HEK293 (cell line): ENCODE measurements around the gene PIN4.
"Not testable (repeated sequence)": the region's sequence is repeated elsewhere in the genome, so short reads cannot be mapped to it uniquely, and the experiment has no call there.

ENCODE experiments used
- CTCF ChIA-PET: fragments of 350-600 bp; formaldehyde crosslinking; extraction: SDS; loops from one replicate; lab custom pipeline; 2021; ENCODE audit warnings: antibody characterized with exemption; lab: Yijun Ruan, JAX
- POLR2A ChIA-PET: fragments of 300-600 bp; formaldehyde crosslinking; extraction: SDS; loops from one replicate; lab custom pipeline; 2020; ENCODE audit warnings: antibody characterized with exemption, inconsistent platforms; lab: Yijun Ruan, JAX
- H3K27ac ChIP-seq: fragments of 200-500 bp; sonication (Bioruptor generic); 2 replicates; pipeline ENCODE4 v1.5.1; 2014; ENCODE audit warnings: low read depth, low read length, control low read depth, inconsistent platforms; ENCODE audit errors: extremely low read depth
- H3K36me3 ChIP-seq, 2 experiments: fragments of 200-500 bp in 1 of 2; sonication (Bioruptor generic) in 1 of 2; 1 replicate in 1 of 2; 2 replicates in 1 of 2; pipeline ENCODE4 v1.5.1; 2014 to 2017; ENCODE audit warnings: inconsistent platforms in 2 of 2, low read length in 2 of 2; ENCODE audit not compliant: control insufficient read depth in 2 of 2, insufficient read depth in 1 of 2
- H3K4me1 ChIP-seq: fragments of 200-500 bp; sonication (Bioruptor generic); 2 replicates; pipeline ENCODE4 v1.5.1; 2014; ENCODE audit warnings: mild to moderate bottlenecking, low read length, inconsistent platforms; ENCODE audit not compliant: control insufficient read depth, insufficient read depth
- H3K4me3 ChIP-seq: 2 replicates; pipeline ENCODE4 v1.5.1; 2011; ENCODE audit warnings: low read depth, mild to moderate bottlenecking, control low read depth, low read length, moderate library complexity
- H3K9me3 ChIP-seq: fragments of 200-500 bp; sonication (Bioruptor generic); 2 replicates; pipeline ENCODE4 v1.5.1; 2014; ENCODE audit warnings: low read depth, low read length, inconsistent platforms; ENCODE audit not compliant: control insufficient read depth, insufficient read depth
- GFI1B ChIP-seq: fragments of 450-650 bp; formaldehyde crosslinking; IDR thresholded peaks from 2 replicates; pipeline ENCODE4 v1.5.1; 2016; ENCODE audit warnings: missing biosample characterization, missing genetic modification characterization
- MEIS1 ChIP-seq: sonication (generic); formaldehyde crosslinking; IDR thresholded peaks from 2 replicates; pipeline ENCODE4 v1.8.1; 2022; ENCODE audit warnings: missing genetic modification reagents, mild to moderate bottlenecking, borderline replicate concordance
- SP7 ChIP-seq: fragments of 450-650 bp; formaldehyde crosslinking; IDR thresholded peaks from 2 replicates; pipeline ENCODE4 v1.5.1; 2016; ENCODE audit warnings: missing biosample characterization, missing genetic modification characterization
- YY2 ChIP-seq: fragments of 450-650 bp; formaldehyde crosslinking; IDR thresholded peaks from 2 replicates; pipeline ENCODE4 v1.5.1; 2016; ENCODE audit warnings: missing biosample characterization, missing genetic modification characterization
- ZBTB20 ChIP-seq: fragments of 450-650 bp; formaldehyde crosslinking; IDR thresholded peaks from 2 replicates; pipeline ENCODE4 v1.5.1; 2016; ENCODE audit warnings: missing biosample characterization, missing genetic modification characterization
- ZBTB21 ChIP-seq: fragments of 450-650 bp; formaldehyde crosslinking; IDR thresholded peaks from 2 replicates; pipeline ENCODE4 v1.5.1; 2017; ENCODE audit warnings: missing biosample characterization, missing genetic modification characterization
- ZNF121 ChIP-seq: fragments of 450-650 bp; formaldehyde crosslinking; IDR thresholded peaks from 2 replicates; pipeline ENCODE4 v1.5.1; 2016; ENCODE audit warnings: missing biosample characterization, missing genetic modification characterization
- ZNF138 ChIP-seq: fragments of 450-650 bp; formaldehyde crosslinking; IDR thresholded peaks from 2 replicates; pipeline ENCODE4 v1.5.1; 2016; ENCODE audit warnings: missing biosample characterization, missing genetic modification characterization, borderline replicate concordance
- ZNF146 ChIP-seq: fragments of 450-650 bp; formaldehyde crosslinking; IDR thresholded peaks from 2 replicates; pipeline ENCODE4 v1.5.1; 2016; ENCODE audit warnings: missing biosample characterization, missing genetic modification characterization
- ZNF404 ChIP-seq: fragments of 450-650 bp; formaldehyde crosslinking; IDR thresholded peaks from 2 replicates; pipeline ENCODE4 v1.5.1; 2017; ENCODE audit warnings: missing biosample characterization, missing genetic modification characterization
- ZNF544 ChIP-seq: fragments of 450-650 bp; formaldehyde crosslinking; IDR thresholded peaks from 2 replicates; pipeline ENCODE4 v1.5.0; 2017; ENCODE audit warnings: missing biosample characterization, missing genetic modification characterization
- ZNF707 ChIP-seq: fragments of 450-650 bp; formaldehyde crosslinking; IDR thresholded peaks from 2 replicates; pipeline ENCODE4 v1.5.1; 2016; ENCODE audit warnings: missing biosample characterization, missing genetic modification characterization
- TF ChIP-seq, protein P1 (sequence below): fragments of 450-650 bp; formaldehyde crosslinking; IDR thresholded peaks from 2 replicates; pipeline ENCODE4 v1.5.1; 2016; ENCODE audit warnings: missing biosample characterization, missing genetic modification characterization
- TF ChIP-seq, protein P2 (sequence below): fragments of 450-650 bp; formaldehyde crosslinking; IDR thresholded peaks from 2 replicates; pipeline ENCODE4 v1.5.1; 2016; ENCODE audit warnings: missing biosample characterization, missing genetic modification characterization, borderline replicate concordance
- TF ChIP-seq, protein P3 (sequence below): fragments of 450-650 bp; formaldehyde crosslinking; IDR thresholded peaks from 2 replicates; pipeline ENCODE4 v1.5.1; 2016; ENCODE audit warnings: missing biosample characterization, missing genetic modification characterization, borderline replicate concordance

The PIN4 gene

DNA sequence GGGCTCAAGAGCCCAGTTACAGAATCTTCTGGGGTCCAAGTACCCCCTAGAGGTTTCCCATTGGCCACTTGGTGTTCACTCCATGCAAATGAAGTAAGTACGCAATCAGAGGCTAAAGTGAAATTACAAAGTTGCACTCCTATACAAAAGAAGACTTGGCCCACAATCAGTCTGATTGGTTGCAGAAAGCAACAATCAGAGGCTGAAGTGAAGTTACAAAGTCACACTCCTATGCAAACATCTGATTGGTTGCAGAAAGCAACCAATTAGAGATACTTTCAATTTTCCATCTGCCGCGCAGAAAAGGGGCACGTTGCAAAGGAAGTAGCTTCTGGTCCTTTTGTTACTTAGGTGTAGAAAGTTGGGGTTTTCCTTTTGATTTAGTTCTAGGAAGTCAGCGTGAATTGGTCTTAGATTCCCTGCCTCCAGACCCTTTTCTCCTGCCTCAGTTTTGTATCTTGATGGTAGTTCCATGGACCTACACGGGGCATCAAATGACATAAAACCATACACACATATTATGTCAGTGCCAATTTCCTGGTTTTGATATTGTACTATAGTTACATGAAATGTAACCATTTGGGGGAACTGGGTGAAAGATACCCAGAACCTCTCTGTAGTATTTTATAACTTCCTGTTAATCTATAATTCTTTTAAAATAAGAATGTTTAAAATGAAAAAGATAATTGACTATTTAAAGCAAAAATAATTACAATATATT, 12.4 kb upstream of the PIN4 start (continued):
- no peak for TF ChIP-seq ZNF121 (tag by site-specific recombination)
- no peak for TF ChIP-seq ZBTB21 (tag by site-specific recombination)

DNA sequence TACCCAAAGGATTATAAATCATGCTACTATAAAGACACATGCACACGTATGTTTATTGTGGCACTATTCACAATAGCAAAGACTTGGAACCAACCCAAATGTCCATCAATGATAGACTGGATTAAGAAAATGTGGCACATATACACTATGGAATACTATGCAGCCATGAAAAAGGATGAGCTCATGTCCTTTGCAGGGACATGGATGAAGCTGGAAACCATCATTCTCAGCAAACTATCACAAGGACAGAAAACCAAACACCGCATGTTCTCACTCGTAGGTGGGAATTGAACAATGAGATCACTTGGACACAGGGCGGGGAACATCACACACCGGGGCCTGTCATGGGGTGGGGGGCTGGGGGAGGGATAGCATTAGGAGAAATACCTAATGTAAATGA, 5.3 kb upstream of the PIN4 start:
- H3K36me3 ChIP-seq, H3K9me3 ChIP-seq, H3K4me1 ChIP-seq, H3K4me3 ChIP-seq, CTCF ChIA-PET, H3K27ac ChIP-seq, POLR2A ChIA-PET: not testable (repeated sequence)
- TF ChIP-seq, protein P1, sequence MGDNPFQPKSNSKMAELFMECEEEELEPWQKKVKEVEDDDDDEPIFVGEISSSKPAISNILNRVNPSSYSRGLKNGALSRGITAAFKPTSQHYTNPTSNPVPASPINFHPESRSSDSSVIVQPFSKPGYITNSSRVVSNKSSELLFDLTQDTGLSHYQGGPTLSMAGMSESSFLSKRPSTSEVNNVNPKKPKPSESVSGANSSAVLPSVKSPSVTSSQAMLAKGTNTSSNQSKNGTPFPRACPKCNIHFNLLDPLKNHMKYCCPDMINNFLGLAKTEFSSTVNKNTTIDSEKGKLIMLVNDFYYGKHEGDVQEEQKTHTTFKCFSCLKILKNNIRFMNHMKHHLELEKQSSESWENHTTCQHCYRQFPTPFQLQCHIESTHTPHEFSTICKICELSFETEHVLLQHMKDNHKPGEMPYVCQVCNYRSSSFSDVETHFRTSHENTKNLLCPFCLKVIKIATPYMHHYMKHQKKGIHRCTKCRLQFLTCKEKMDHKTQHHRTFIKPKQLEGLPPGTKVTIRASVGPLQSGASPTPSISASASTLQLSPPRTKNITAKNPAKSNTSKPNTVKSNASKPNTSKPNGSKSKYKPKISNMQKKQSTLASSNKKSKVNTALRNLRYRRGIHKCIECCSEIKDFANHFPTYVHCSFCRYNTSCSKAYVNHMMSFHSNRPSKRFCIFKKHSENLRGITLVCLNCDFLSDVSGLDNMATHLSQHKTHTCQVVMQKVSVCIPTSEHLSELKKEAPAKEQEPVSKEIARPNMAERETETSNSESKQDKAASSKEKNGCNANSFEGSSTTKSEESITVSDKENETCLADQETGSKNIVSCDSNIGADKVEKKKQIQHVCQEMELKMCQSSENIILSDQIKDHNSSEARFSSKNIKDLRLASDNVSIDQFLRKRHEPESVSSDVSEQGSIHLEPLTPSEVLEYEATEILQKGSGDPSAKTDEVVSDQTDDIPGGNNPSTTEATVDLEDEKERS (tag by site-specific recombination), result 0 out of 2 replicates have a peak, but pooled peaks have one; percentile 49
- TF ChIP-seq ZNF146 (tag by site-specific recombination), result peak; percentile 98
- TF ChIP-seq, all 188 proteins: peak for 2; not testable (repeated sequence) for 186

DNA sequence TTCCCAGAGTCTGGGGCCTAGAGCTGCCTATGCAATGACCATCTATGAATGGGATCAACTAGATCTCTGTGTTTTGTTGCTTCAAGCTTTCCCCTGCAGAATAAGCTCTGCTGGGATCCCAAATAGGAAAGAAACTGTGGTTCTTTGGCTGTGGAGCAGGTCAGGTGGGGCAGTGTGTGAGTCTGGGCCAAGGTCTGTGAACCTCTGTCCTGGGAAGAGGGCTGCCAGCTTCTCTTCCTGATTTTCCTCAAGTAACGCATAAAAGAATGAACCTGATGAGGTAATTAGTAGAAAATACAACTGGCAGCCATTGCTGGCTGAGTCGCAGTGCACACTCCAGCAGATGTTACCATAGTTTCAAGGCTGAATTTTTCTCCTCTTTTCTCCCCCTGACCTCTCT, 4.6 kb upstream of the PIN4 start:
- H3K4me3 ChIP-seq, result no peak overlapping the region
- TF ChIP-seq YY2 (tag by site-specific recombination) (no peak), MEIS1 (CRISPR knock-in tag) (no peak), ZBTB20 (tag by site-specific recombination) (no peak), ZNF404 (tag by site-specific recombination) (no peak), ZNF138 (tag by site-specific recombination) (no peak), ZNF544 (tag by site-specific recombination) (no peak), GFI1B (no peak), SP7 (tag by site-specific recombination) (no peak), ZNF707 (tag by site-specific recombination) (no peak)
- TF ChIP-seq, protein P2, sequence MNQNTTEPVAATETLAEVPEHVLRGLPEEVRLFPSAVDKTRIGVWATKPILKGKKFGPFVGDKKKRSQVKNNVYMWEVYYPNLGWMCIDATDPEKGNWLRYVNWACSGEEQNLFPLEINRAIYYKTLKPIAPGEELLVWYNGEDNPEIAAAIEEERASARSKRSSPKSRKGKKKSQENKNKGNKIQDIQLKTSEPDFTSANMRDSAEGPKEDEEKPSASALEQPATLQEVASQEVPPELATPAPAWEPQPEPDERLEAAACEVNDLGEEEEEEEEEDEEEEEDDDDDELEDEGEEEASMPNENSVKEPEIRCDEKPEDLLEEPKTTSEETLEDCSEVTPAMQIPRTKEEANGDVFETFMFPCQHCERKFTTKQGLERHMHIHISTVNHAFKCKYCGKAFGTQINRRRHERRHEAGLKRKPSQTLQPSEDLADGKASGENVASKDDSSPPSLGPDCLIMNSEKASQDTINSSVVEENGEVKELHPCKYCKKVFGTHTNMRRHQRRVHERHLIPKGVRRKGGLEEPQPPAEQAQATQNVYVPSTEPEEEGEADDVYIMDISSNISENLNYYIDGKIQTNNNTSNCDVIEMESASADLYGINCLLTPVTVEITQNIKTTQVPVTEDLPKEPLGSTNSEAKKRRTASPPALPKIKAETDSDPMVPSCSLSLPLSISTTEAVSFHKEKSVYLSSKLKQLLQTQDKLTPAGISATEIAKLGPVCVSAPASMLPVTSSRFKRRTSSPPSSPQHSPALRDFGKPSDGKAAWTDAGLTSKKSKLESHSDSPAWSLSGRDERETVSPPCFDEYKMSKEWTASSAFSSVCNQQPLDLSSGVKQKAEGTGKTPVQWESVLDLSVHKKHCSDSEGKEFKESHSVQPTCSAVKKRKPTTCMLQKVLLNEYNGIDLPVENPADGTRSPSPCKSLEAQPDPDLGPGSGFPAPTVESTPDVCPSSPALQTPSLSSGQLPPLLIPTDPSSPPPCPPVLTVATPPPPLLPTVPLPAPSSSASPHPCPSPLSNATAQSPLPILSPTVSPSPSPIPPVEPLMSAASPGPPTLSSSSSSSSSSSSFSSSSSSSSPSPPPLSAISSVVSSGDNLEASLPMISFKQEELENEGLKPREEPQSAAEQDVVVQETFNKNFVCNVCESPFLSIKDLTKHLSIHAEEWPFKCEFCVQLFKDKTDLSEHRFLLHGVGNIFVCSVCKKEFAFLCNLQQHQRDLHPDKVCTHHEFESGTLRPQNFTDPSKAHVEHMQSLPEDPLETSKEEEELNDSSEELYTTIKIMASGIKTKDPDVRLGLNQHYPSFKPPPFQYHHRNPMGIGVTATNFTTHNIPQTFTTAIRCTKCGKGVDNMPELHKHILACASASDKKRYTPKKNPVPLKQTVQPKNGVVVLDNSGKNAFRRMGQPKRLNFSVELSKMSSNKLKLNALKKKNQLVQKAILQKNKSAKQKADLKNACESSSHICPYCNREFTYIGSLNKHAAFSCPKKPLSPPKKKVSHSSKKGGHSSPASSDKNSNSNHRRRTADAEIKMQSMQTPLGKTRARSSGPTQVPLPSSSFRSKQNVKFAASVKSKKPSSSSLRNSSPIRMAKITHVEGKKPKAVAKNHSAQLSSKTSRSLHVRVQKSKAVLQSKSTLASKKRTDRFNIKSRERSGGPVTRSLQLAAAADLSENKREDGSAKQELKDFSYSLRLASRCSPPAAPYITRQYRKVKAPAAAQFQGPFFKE (tag by site-specific recombination), result no peak
- TF ChIP-seq, protein P3, sequence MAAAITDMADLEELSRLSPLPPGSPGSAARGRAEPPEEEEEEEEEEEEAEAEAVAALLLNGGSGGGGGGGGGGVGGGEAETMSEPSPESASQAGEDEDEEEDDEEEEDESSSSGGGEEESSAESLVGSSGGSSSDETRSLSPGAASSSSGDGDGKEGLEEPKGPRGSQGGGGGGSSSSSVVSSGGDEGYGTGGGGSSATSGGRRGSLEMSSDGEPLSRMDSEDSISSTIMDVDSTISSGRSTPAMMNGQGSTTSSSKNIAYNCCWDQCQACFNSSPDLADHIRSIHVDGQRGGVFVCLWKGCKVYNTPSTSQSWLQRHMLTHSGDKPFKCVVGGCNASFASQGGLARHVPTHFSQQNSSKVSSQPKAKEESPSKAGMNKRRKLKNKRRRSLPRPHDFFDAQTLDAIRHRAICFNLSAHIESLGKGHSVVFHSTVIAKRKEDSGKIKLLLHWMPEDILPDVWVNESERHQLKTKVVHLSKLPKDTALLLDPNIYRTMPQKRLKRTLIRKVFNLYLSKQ (tag by site-specific recombination), result no peak
- no peak overlapping the region for H3K27ac ChIP-seq
- no peaks in the 10 kb centered on the region for H3K9me3 ChIP-seq
- no peaks in the 10 kb centered on the region for H3K36me3 ChIP-seq
- no peaks in the 10 kb centered on the region; the same call in 1 of the 2 replicates for H3K4me1 ChIP-seq
- CTCF ChIA-PET, result no interaction called here
- POLR2A ChIA-PET, result no interaction called here
